Measurements from ENCODE around the gene KCTD2. TPM values are rescaled to one million over a fixed set of nuclear protein-coding genes. Genes with fewer than 3 reads are reported as not detected.

Gene KCTD2
- total and polyA plus RNA-seq, 9 of the 15 experiments (the other 6 are each of a cell fraction or from before 2014, with no cell fraction given) = 1.7 to 32.9 (median 15.8) TPM

DNA sequence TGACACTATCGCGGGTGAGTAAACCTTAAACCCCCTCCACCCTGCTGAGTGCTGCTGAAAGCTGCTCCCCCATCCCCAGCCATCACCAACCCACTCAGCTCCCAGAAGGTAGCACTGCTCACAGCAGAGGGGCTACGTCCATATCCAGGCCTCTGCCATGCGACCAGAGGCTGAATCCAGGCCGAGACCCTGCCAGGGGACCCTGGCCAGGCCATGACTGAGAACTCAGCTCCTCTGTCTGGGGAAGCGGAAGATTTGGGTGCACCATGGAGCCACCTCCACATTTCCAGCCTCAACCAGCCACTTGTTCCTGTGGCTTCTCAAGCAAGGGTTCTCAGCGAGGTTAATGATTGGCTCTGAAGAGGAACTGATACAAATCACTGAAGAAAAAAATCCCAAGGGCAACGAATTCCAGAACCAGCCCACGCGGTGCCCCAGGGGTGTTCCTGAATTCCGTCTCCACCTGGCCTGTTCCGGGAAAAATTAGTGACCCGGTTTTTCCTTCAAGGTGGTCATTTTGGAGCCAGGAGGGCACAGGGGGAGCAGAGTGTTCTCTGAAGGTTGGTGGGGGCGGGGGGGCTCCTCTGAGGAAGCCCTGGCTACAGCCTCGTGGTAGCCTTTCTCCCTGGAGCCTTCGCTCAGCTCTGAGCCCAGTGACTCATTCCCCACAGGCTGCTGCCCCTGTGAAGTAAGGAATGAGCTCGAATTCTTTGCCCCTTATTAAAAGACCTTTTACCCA lies 31.4 kb downstream of the KCTD2 start:
- no peaks in the 10 kb centered on the region for H4K20me1 ChIP-seq (replicated peaks; ENCODE audit: control insufficient read depth, insufficient read depth, low read length)
- no peaks in the 10 kb centered on the region for H3K79me2 ChIP-seq (ENCODE audit: control insufficient read depth, insufficient read depth, low read length)
- CTCF ChIA-PET (ENCODE audit: low intra/inter-chr PET ratio) = no interaction called here
- intact Hi-C loops (cut with micrococcal nuclease) (no loop called here), in situ Hi-C loops (cut with MboI) (no loop called here)
- H3K27me3 ChIP-seq (ENCODE audit: control insufficient read depth in 2 of 2, insufficient read depth in 2 of 2, low read length in 2 of 2) = no peaks in the 10 kb centered on the region
- FAIRE-seq = no peak
- no peak; the same call in 2 of the 3 replicates for ATAC-seq
- TF ChIP-seq NR4A1 (CRISPR knock-in tag; IDR thresholded peaks at IDR 0.05) (no peak), NR4A1 (tag; IDR thresholded peaks at IDR 0.05) (no peak), TFAP4 (CRISPR knock-in tag; IDR thresholded peaks at IDR 0.05; ENCODE audit: borderline replicate concordance) (peak; percentile 37; the same call in 1 of the 2 replicates), GTF2E2 (tag; IDR thresholded peaks at IDR 0.05) (no peak), PHF20 (IDR thresholded peaks at IDR 0.05; ENCODE audit: partially characterized antibody) (no peak), FOXA3 (CRISPR knock-in tag; conservative IDR thresholded peaks at IDR 0.05 in 1 of 2, IDR thresholded peaks at IDR 0.05 in 1 of 2) (0 out of 4 replicates have a peak, but pooled peaks of 1 of the 2 experiments have one; percentile 39), SMARCE1 (IDR thresholded peaks at IDR 0.05) (no peak), ZBTB7A (IDR thresholded peaks at IDR 0.05; ENCODE audit: borderline replicate concordance, control insufficient read depth, low read depth, low read length) (0 out of 2 replicates have a peak, but pooled peaks have one; percentile 25)
- WGBS (ENCODE audit: insufficient coverage, low coverage, missing lambda C conversion rate) = 68% methylated on average over 14 of the region's 17 CpGs
- no TSS peak for BruUV-seq (replicated peaks)
- H3K9ac ChIP-seq (ENCODE audit: insufficient read depth in 1 of 2, low read depth in 2 of 2, low read length in 2 of 2) = peak overlapping the region in 1 of 2 experiments; percentile 72; a peak in 2 of 4 replicates
- H2AFZ ChIP-seq (ENCODE audit: low read depth, low read length) = peak overlapping the region; percentile 62; the same call in 1 of the 2 replicates
- no peak overlapping the region for H3K4me2 ChIP-seq (ENCODE audit: insufficient read depth, low read length)
- H3K27ac ChIP-seq (ENCODE audit: extremely low read depth, low read depth, low read length) = no peak overlapping the region
- no peak overlapping the region for H3K4me3 ChIP-seq
- POLR2A ChIA-PET = interaction anchor here (0.5 to 1.9 kb wide), 7 partner anchors 8 to 76 kb away, joined by 3 to 7 read pairs (median 4); partner anchors contain the start of genes JPT1 and SLC16A5
- DNase-seq (ENCODE audit: extremely low read depth in 1 of 4, low spot score in 3 of 4) = no peak
- peaks cover 21 to 40% of the 10 kb centered on the region in 2 experiments for H3K4me1 ChIP-seq (replicated peaks in 1 of 2; ENCODE audit: control insufficient read depth in 2 of 2, insufficient read depth in 2 of 2, low read length in 2 of 2)
- H3K9me3 ChIP-seq (replicated peaks; ENCODE audit: control insufficient read depth, insufficient read depth, low read depth, low read length) = no peaks in the 10 kb centered on the region
- no peaks in the 10 kb centered on the region for H3K36me3 ChIP-seq (ENCODE audit: control insufficient read depth, insufficient read depth, low read length)
- no peaks in the 10 kb centered on the region for H3K9me1 ChIP-seq (ENCODE audit: control insufficient read depth, insufficient read depth, low read length)
